NOMO-1 treated with DMSO at 0.1 percent for 48 hours (cell line): ENCODE measurements around the gene NSUN6.
"Not testable (repeated sequence)": the region's sequence is repeated elsewhere in the genome, so short reads cannot be mapped to it uniquely, and the experiment has no call there.

Experiments used
- DNase-seq: peaks from one replicate; lab custom pipeline; 2025; ENCODE audit not compliant: unreplicated experiment; lab: John Stamatoyannopoulos, UW

The NSUN6 gene

GRCh38 chr10:18659819-18660535 is 8.6 kb upstream of the NSUN6 start:
- DNase-seq, result peak; percentile 23

- DNase-seq, result peak; percentile 86
Measured at GRCh38 chr10:18659125-18659818, 7.9 kb upstream of the NSUN6 start, which contains the start of gene ARL5B. ARL5B (plus strand) TSS chr10:18659431; CDS start chr10:18659638, 207 bp downstream.

- DNase-seq, result peak; percentile 27
Measured at GRCh38 chr10:18658271-18659124, 7.1 kb upstream of the NSUN6 start.

- no peak for DNase-seq
Measured at GRCh38 chr10:18656724-18657123, 5.3 kb upstream of the NSUN6 start.

- no peak for DNase-seq
Measured at GRCh38 chr10:18653112-18653511, 1.7 kb upstream of the NSUN6 start.

- DNase-seq, result no peak
Measured at GRCh38 chr10:18650404-18650997, 886 bp downstream of the NSUN6 start.

- no peak for DNase-seq
Measured at GRCh38 chr10:18649364-18649959, 1.9 kb downstream of the NSUN6 start.

- no peak for DNase-seq
Measured at GRCh38 chr10:18647945-18648344, 3.4 kb downstream of the NSUN6 start.

- no peak for DNase-seq
Measured at GRCh38 chr10:18647151-18647550, 4.2 kb downstream of the NSUN6 start.

GRCh38 chr10:18639719-18640118 is 11.7 kb downstream of the NSUN6 start:
- not testable (repeated sequence) for DNase-seq

GRCh38 chr10:18637400-18637799 is 14.0 kb downstream of the NSUN6 start:
- DNase-seq, result not testable (repeated sequence)

GRCh38 chr10:18635995-18636394 is 15.4 kb downstream of the NSUN6 start:
- DNase-seq, result no peak

- not testable (repeated sequence) for DNase-seq
Measured at GRCh38 chr10:18632500-18632899, 18.9 kb downstream of the NSUN6 start.

GRCh38 chr10:18627452-18628018 is 23.9 kb downstream of the NSUN6 start:
- peak; percentile 10 for DNase-seq

- no peak for DNase-seq
Measured at GRCh38 chr10:18625886-18626285, 25.5 kb downstream of the NSUN6 start.

GRCh38 chr10:18623671-18624070 is 27.7 kb downstream of the NSUN6 start:
- DNase-seq, result not testable (repeated sequence)

GRCh38 chr10:18620856-18621255 is 30.5 kb downstream of the NSUN6 start:
- no peak for DNase-seq

- no peak for DNase-seq
Measured at GRCh38 chr10:18619016-18619415, 32.4 kb downstream of the NSUN6 start.

GRCh38 chr10:18616337-18616736 is 35.0 kb downstream of the NSUN6 start:
- no peak for DNase-seq

GRCh38 chr10:18615618-18616017 is 35.8 kb downstream of the NSUN6 start:
- no peak for DNase-seq
